NT2/D1 (cell line): ENCODE data around the gene ZNF792.

Experiments
- SUZ12 ChIP-seq: IDR thresholded peaks from 2 replicates; pipeline ENCODE4 v1.6.1; 2011; ENCODE audit not compliant: insufficient read length, insufficient read depth; ENCODE audit errors: extremely low read depth
- YY1 ChIP-seq: IDR thresholded peaks from 2 replicates; pipeline ENCODE4 v1.6.1; 2011; ENCODE audit not compliant: insufficient read length, insufficient read depth
- ZNF274 ChIP-seq: IDR thresholded peaks from 2 replicates; pipeline ENCODE4 v1.6.1; 2011; ENCODE audit warnings: mild to moderate bottlenecking, low read depth, low read length

- TF ChIP-seq YY1 = no peak
- no peak for TF ChIP-seq ZNF274
- no peak for TF ChIP-seq SUZ12
These were observed 48.0 kb upstream of the ZNF792 start for GRCh38 chr19:35011737-35012682.
